ENCODE measurements around the gene CLDN19. TPM values are rescaled to one million over a fixed set of nuclear protein-coding genes. Genes with fewer than 3 reads are reported as not detected.
A peak's percentile ranks its signal among the peaks of the same experiment; 100 is the strongest.

CLDN19 gene
- total RNA-seq (2021; ENCODE audit: unreplicated experiment): 0.05 TPM
- polyA plus RNA-seq (2012; ENCODE audit: insufficient read length): not detected
- Bru-seq, nascent RNA: not detected
- BruChase-seq, experiment 1, labeled RNA remaining after a 2-hour chase: percentile 10 among the genes with signal in this experiment
- percentile 10 among the genes with signal in this experiment for BruChase-seq, experiment 2, labeled RNA remaining after a 6-hour chase
- long read RNA-seq: 0 reads

- Histone ChIP-seq H3K9me3 (ENCODE audit: control insufficient read depth, insufficient read depth, low read depth, low read length) (no peaks in the 10 kb centered on the region), H3K27me3 (ENCODE audit: control insufficient read depth, insufficient read depth, low read length) (no peaks in the 10 kb centered on the region), H3K4me1 (ENCODE audit: control insufficient read depth, insufficient read depth, low read length) (no peaks in the 10 kb centered on the region; the same call in 1 of the 2 replicates), H3K4me3 (ENCODE audit: low read depth in 2 of 2, low read length in 2 of 2) (no peak within 1 kb of the TSS), H3K27ac (ENCODE audit: low read length) (no peak within 1 kb of the TSS), H3K36me3 (ENCODE audit: control insufficient read depth, insufficient read depth, low read length) (no peaks in the 10 kb centered on the region)
- no TSS peak for BruUV-seq (replicated peaks)
- DNase-seq (ENCODE audit: low read depth, low spot score) (no peak), ATAC-seq (no peak)
- ChIA-PET CTCF (no interaction called here), POLR2A (no interaction called here)
- TF ChIP-seq TCF7L2 (IDR thresholded peaks at IDR 0.05; ENCODE audit: low read depth, low read length): no peak
- no peak for TF ChIP-seq REST (IDR thresholded peaks at IDR 0.05; ENCODE audit: insufficient read depth in 1 of 2, low read depth in 2 of 2, low read length in 1 of 2)
- TF ChIP-seq POLR2AphosphoS5 (IDR thresholded peaks at IDR 0.05; ENCODE audit: low read depth, low read length): no peak
- no peak for TF ChIP-seq SIN3A (IDR thresholded peaks at IDR 0.05; ENCODE audit: borderline replicate concordance, insufficient read depth, low read depth, low read length)
- no peak for TF ChIP-seq CTCF (IDR thresholded peaks at IDR 0.05)
- intact Hi-C loops (cut with micrococcal nuclease; ENCODE audit: unreplicated experiment): loop anchor here (10.0 kb wide), 1 partner anchor 165 kb away; no protein-coding TSS in a partner anchor
- in situ Hi-C loops (cut with HindIII; ENCODE audit: low pct_unique_long_range_greater_than_20kb, low sequenced_read_pairs): no loop called here
Observed at GRCh38 chr1:42739753-42740700, at the start of gene CLDN19. Gene CLDN19 (minus strand): TSS chr1:42740236. CDS start chr1:42740063, 173 bp downstream.

GRCh38 chr1:42788021-42788420, 48.0 kb upstream of the CLDN19 start:
- intact Hi-C loops (cut with micrococcal nuclease; ENCODE audit: unreplicated experiment) (no loop called here), in situ Hi-C loops (cut with HindIII; ENCODE audit: low pct_unique_long_range_greater_than_20kb, low sequenced_read_pairs) (no loop called here)
- TF ChIP-seq POLR2AphosphoS5 (IDR thresholded peaks at IDR 0.05; ENCODE audit: low read depth, low read length): no peak
- no peak for TF ChIP-seq CTCF (IDR thresholded peaks at IDR 0.05)
- no peak for TF ChIP-seq SIN3A (IDR thresholded peaks at IDR 0.05; ENCODE audit: borderline replicate concordance, insufficient read depth, low read depth, low read length)
- no peak for TF ChIP-seq TCF7L2 (IDR thresholded peaks at IDR 0.05; ENCODE audit: low read depth, low read length)
- no peak for TF ChIP-seq REST (IDR thresholded peaks at IDR 0.05; ENCODE audit: insufficient read depth in 1 of 2, low read depth in 2 of 2, low read length in 1 of 2)
- DNase-seq (ENCODE audit: low read depth, low spot score) (no peak), ATAC-seq (0 out of 2 replicates have a peak, but pooled peaks have one; percentile 34)
- Histone ChIP-seq H3K4me3 (ENCODE audit: low read depth in 2 of 2, low read length in 2 of 2) (no peak overlapping the region), H3K4me1 (ENCODE audit: control insufficient read depth, insufficient read depth, low read length) (no peaks in the 10 kb centered on the region), H3K9me3 (ENCODE audit: control insufficient read depth, insufficient read depth, low read depth, low read length) (no peaks in the 10 kb centered on the region), H3K27me3 (ENCODE audit: control insufficient read depth, insufficient read depth, low read length) (no peaks in the 10 kb centered on the region), H3K36me3 (ENCODE audit: control insufficient read depth, insufficient read depth, low read length) (no peaks in the 10 kb centered on the region), H3K27ac (ENCODE audit: low read length) (no peak overlapping the region)
- no TSS peak for BruUV-seq (replicated peaks)
- ChIA-PET CTCF (no interaction called here), POLR2A (interaction anchor here (0.6 kb wide), 1 partner anchor 17 kb away, joined by 8 read pairs; no protein-coding TSS in a partner anchor)
